GM18499 (cell line): ENCODE results near the gene NRBP1.

ENCODE experiments used
- ATAC-seq: cut with Tn5 transposase; IDR thresholded peaks from one replicate; pipeline ENCODE4 v1.9.1; 2021; ENCODE audit warnings: moderate number of reproducible peaks; ENCODE audit not compliant: insufficient read depth, unreplicated experiment

The NRBP1 gene

DNA sequence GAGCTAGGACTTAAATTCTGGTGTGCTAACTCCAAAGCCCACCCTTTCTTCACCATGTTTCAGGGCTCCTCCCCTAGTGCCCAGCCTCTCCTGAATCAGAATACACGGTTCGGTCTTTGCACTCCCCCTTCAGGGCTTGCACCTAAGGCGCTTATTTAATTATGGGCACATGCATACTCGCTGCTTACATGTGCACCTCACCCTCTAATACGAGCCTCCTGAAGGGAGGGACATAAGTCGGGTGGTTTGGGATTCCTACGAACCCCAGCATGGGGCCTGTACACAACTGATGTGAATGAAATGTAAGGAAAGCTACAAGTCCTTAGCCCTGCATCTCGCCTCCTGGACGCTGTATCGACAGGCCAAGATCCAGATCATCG is 60.7 kb downstream of the NRBP1 start:
- ATAC-seq = no peak

DNA sequence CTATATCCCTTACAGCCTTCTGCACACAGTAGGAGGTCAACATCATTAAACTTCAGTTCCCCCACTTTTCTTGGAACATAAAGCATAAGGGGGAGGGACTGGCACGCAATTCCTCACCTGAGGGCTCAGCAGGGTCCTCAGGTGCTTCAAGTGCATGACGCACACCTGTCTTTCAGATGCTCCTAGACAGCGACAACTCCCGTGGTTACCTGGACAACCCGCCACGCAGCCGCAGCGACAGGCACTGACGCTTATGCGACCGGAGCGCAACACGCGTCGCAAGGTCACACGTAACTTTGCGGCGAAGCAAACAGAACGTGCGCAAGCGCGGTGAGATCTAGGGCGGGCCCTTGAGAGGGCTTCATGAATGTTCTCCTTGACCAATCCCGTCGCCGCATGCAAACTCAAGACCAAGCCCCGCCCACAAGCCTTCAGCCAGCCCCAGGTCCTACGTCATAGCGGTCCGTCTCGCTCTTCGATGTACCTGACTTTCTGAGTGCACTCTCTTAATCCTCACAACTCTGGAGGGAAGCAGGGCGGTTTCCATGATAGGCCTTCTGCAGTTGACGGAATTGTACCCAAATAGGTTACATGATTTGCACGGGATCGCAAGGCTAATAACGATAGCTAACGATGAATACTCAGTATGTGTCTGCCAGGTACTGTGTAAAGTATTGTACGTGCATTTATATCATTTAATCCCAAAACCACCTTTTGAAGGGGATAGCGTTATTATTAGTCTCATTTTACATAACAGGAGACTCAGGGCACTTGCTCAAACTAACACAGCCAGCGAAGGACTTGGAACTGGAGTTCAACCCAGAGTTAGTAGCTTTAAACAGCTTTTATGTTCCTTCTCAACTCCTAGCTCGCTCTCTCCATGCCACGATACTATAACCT is 61.3 kb downstream of the NRBP1 start, which contains the start of gene IFT172:
TSS of gene IFT172 (minus strand) at position 246 of the 900 bp plus-strand sequence. CDS start at position 156, 90 bp downstream.
- peak; percentile 91 for ATAC-seq
